Mucosa of descending colon (tissue), 3 donors: ENCODE measurements around the gene NPHP4. TPM values are rescaled to one million over a fixed set of nuclear protein-coding genes. Genes with fewer than 3 reads are reported as not detected.

ENCODE experiments used
- ATAC-seq: fragments of 200-7000 bp; cut with Tn5 transposase; one replicate; pipeline ENCODE4 v1.9.1; 2020; ENCODE audit warnings: mild to moderate bottlenecking, moderate library complexity
- DNase-seq, 3 donors: peaks; one replicate each; pipeline ENCODE4 v3.0.0-alpha.2; 2020
- H3K36me3 ChIP-seq: fragments of 200-600 bp; one replicate; pipeline ENCODE4 v1.8.0; 2021; ENCODE audit warnings: low read depth, mild to moderate bottlenecking
- H3K4me1 ChIP-seq: fragments of 200-600 bp; one replicate; pipeline ENCODE4 v1.8.0; 2021; ENCODE audit warnings: low read depth, mild to moderate bottlenecking
- H3K4me3 ChIP-seq: fragments of 200-600 bp; one replicate; pipeline ENCODE4 v1.8.0; 2021; ENCODE audit warnings: mild to moderate bottlenecking
- H3K9me3 ChIP-seq: fragments of 200-600 bp; one replicate; pipeline ENCODE4 v1.8.0; 2021; ENCODE audit warnings: mild to moderate bottlenecking
- CTCF ChIP-seq: fragments of 200-600 bp; IDR thresholded peaks from one replicate; pipeline ENCODE4 v1.8.0; 2022; ENCODE audit warnings: antibody characterized with exemption, mild to moderate bottlenecking
- intact Hi-C, 2 donors: fragments of 100-400 bp; cut with DNase I in 1 of 2; cut with micrococcal nuclease in 1 of 2; formaldehyde crosslinking; loops; one replicate each; pipeline versions ENCODE4 v1.11.0 to v1.11.1; 2022; cut with DNase I, micrococcal nuclease
- total RNA-seq, 3 donors: library from RNA; stranded (reverse); fragmentation: NEBNext Ultra II Directional in 2 of 3; extraction: Animal tissue kit (Norgen Biotek cat#: 25700) in 2 of 3; gene quantifications; one replicate each; pipeline versions ENCODE4 v1.2.1 to v1.2.4, GENCODE V29; 2021 to 2023
- donor health status: DM: no; HTN: no; CAD: no; lungs with moderate emphysema.
- donor health status: DM: no; HTN: no; CAD: no.
- donor health status: DM: no; HTN: yes; CAD: no.

The NPHP4 gene
- total RNA-seq, 3 donors from 2014 or later, result 7.5 to 12.2 (median 10.3) TPM

GRCh38 chr1:5891736-5892135 is 100.5 kb downstream of the NPHP4 start:
- Histone ChIP-seq H3K4me3 (no peak overlapping the region), H3K36me3 (no peaks in the 10 kb centered on the region), H3K9me3 (no peaks in the 10 kb centered on the region), H3K4me1 (no peaks in the 10 kb centered on the region)
- no peak for ATAC-seq
- TF ChIP-seq CTCF, result no peak
- DNase-seq, result no peak
- intact Hi-C loops, result no loop called here

- no peak for ATAC-seq
- no peak for TF ChIP-seq CTCF
Measured at GRCh38 chr1:5891137-5891536, 101.1 kb downstream of the NPHP4 start.

GRCh38 chr1:5890346-5891106 is 101.7 kb downstream of the NPHP4 start:
- Histone ChIP-seq H3K4me3 (no peak overlapping the region), H3K4me1 (no peaks in the 10 kb centered on the region), H3K36me3 (no peaks in the 10 kb centered on the region), H3K9me3 (no peaks in the 10 kb centered on the region)
- DNase-seq (no peak), ATAC-seq (no peak)
- TF ChIP-seq CTCF, result no peak
- intact Hi-C loops, result no loop called here

More at GRCh38 chr1:5891137-5891536, 101.1 kb downstream of the NPHP4 start:
- H3K9me3 ChIP-seq, result no peaks in the 10 kb centered on the region
- intact Hi-C loops, result no loop called here
- no peak overlapping the region for H3K4me3 ChIP-seq
- no peak for DNase-seq
- no peaks in the 10 kb centered on the region for H3K36me3 ChIP-seq
- no peaks in the 10 kb centered on the region for H3K4me1 ChIP-seq

- TF ChIP-seq CTCF, result no peak
- no peak overlapping the region for H3K4me3 ChIP-seq
- intact Hi-C loops, result no loop called here
- DNase-seq (no peak), ATAC-seq (no peak)
- H3K4me1 ChIP-seq, result no peaks in the 10 kb centered on the region
- no peaks in the 10 kb centered on the region for H3K36me3 ChIP-seq
- H3K9me3 ChIP-seq, result no peaks in the 10 kb centered on the region
Measured at GRCh38 chr1:5889901-5890300, 102.3 kb downstream of the NPHP4 start.

GRCh38 chr1:5889462-5889861 is 102.8 kb downstream of the NPHP4 start:
- no peaks in the 10 kb centered on the region for H3K9me3 ChIP-seq

More at GRCh38 chr1:5889462-5889861, 102.8 kb downstream of the NPHP4 start:
- TF ChIP-seq CTCF, result no peak
- H3K36me3 ChIP-seq, result no peaks in the 10 kb centered on the region
- ATAC-seq, result no peak
- DNase-seq, result no peak
- H3K4me3 ChIP-seq, result no peak overlapping the region
- no peaks in the 10 kb centered on the region for H3K4me1 ChIP-seq
- intact Hi-C loops, result no loop called here
